Ascending aorta (tissue), 2 donors: ENCODE data around the gene DAAM2. TPM values are rescaled to one million over a fixed set of nuclear protein-coding genes. Genes with fewer than 3 reads are reported as not detected.

Experiments used
- DNase-seq, 2 donors: peaks; one replicate each; pipeline ENCODE4 v3.0.0-alpha.2; 2019; ENCODE audit warnings: low spot score in 2 of 2
- H3K27ac ChIP-seq, 2 donors: fragments of 200-600 bp; sonication (generic); one replicate each; pipeline ENCODE4 v1.5.1; 2016 to 2017; ENCODE audit warnings: mild to moderate bottlenecking in 1 of 2
- H3K27me3 ChIP-seq: fragments of 200-600 bp; sonication (generic); one replicate; pipeline ENCODE4 v1.5.1; 2017
- H3K36me3 ChIP-seq, 2 donors: fragments of 200-600 bp; sonication (generic); one replicate each; pipeline ENCODE4 v1.5.1; 2016
- H3K4me1 ChIP-seq, 2 donors: fragments of 200-600 bp; sonication (generic); one replicate each; pipeline ENCODE4 v1.5.1; 2016 to 2017; ENCODE audit warnings: mild to moderate bottlenecking in 1 of 2
- H3K4me3 ChIP-seq, 2 donors: fragments of 200-600 bp; sonication (generic); one replicate each; pipeline ENCODE4 v1.5.1; 2016 to 2017; ENCODE audit warnings: mild to moderate bottlenecking in 1 of 2
- H3K9me3 ChIP-seq, 2 donors: fragments of 200-600 bp; sonication (generic); one replicate each; pipeline ENCODE4 v1.5.1; 2016
- CTCF ChIP-seq, 3 experiments: fragments of 200-600 bp in 2 of 3; fragments of 450-650 bp in 1 of 3; sonication (generic) in 2 of 3; IDR thresholded peaks; one replicate each; pipeline ENCODE4 v1.5.1; 2016 to 2019; ENCODE audit warnings: antibody characterized with exemption in 3 of 3, mild to moderate bottlenecking in 1 of 3, moderate library complexity in 1 of 3
- intact Hi-C: fragments of 100-400 bp; cut with DNase I; formaldehyde crosslinking; loops from one replicate; pipeline ENCODE4 v1.15.1; 2023
- total RNA-seq: library from RNA; depleted of rRNA; stranded (reverse); fragments of >200 nt; gene quantifications from one replicate; pipeline ENCODE4 v1.1.0, GENCODE V29; 2016

The DAAM2 gene
- total RNA-seq, 1 donor from 2014 or later = 44.0 TPM

GRCh38 chr6:39831701-39832100 is 39.5 kb downstream of the DAAM2 start:
- no peak for DNase-seq
- Histone ChIP-seq H3K27ac (no peak overlapping the region), H3K4me1 (peaks cover 13 to 37% of the 10 kb centered on the region in 2 donors), H3K9me3 (no peaks in the 10 kb centered on the region), H3K27me3 (no peaks in the 10 kb centered on the region), H3K36me3 (no peaks in the 10 kb centered on the region), H3K4me3 (no peak overlapping the region)
- intact Hi-C loops = no loop called here
- no peak for TF ChIP-seq CTCF (IDR thresholded peaks at IDR 0.05)

GRCh38 chr6:39834278-39834677 is 42.1 kb downstream of the DAAM2 start:
- no peaks in the 10 kb centered on the region for H3K9me3 ChIP-seq
- no peaks in the 10 kb centered on the region for H3K27me3 ChIP-seq
- intact Hi-C loops = no loop called here
- no peaks in the 10 kb centered on the region for H3K36me3 ChIP-seq
- no peak for TF ChIP-seq CTCF (IDR thresholded peaks at IDR 0.05)
- H3K4me1 ChIP-seq = peaks cover 13 to 47% of the 10 kb centered on the region in 2 donors
- H3K4me3 ChIP-seq = no peak overlapping the region
- H3K27ac ChIP-seq = peak overlapping the region; percentile 38 to 65
- DNase-seq = no peak

GRCh38 chr6:39834866-39835265 is 42.7 kb downstream of the DAAM2 start:
- intact Hi-C loops = no loop called here
- no peak for DNase-seq
- TF ChIP-seq CTCF (IDR thresholded peaks at IDR 0.05) = no peak
- Histone ChIP-seq H3K36me3 (no peaks in the 10 kb centered on the region), H3K4me1 (peaks cover 13 to 47% of the 10 kb centered on the region in 2 donors), H3K9me3 (no peaks in the 10 kb centered on the region), H3K27ac (peak overlapping the region; percentile 29 to 65), H3K27me3 (no peaks in the 10 kb centered on the region), H3K4me3 (no peak overlapping the region)

GRCh38 chr6:39835821-39836295 is 43.7 kb downstream of the DAAM2 start:
- no peak for DNase-seq
- Histone ChIP-seq H3K4me3 (no peak overlapping the region), H3K27ac (peak overlapping the region; percentile 63 to 65), H3K36me3 (no peaks in the 10 kb centered on the region), H3K4me1 (peaks cover 13 to 47% of the 10 kb centered on the region in 2 donors), H3K9me3 (no peaks in the 10 kb centered on the region), H3K27me3 (no peaks in the 10 kb centered on the region)
- intact Hi-C loops = no loop called here
- no peak for TF ChIP-seq CTCF (IDR thresholded peaks at IDR 0.05)

- H3K27ac ChIP-seq = peak overlapping the region; percentile 63 to 65
- H3K9me3 ChIP-seq = no peaks in the 10 kb centered on the region
- no peaks in the 10 kb centered on the region for H3K36me3 ChIP-seq
- H3K27me3 ChIP-seq = no peaks in the 10 kb centered on the region
- intact Hi-C loops = no loop called here
- no peak overlapping the region for H3K4me3 ChIP-seq
- DNase-seq = no peak
- peaks cover 13 to 47% of the 10 kb centered on the region in 2 donors for H3K4me1 ChIP-seq
- no peak for TF ChIP-seq CTCF (IDR thresholded peaks at IDR 0.05)
Observed at GRCh38 chr6:39836606-39837005, 44.4 kb downstream of the DAAM2 start.

- Histone ChIP-seq H3K36me3 (no peaks in the 10 kb centered on the region), H3K27ac (peak overlapping the region; percentile 35 to 50), H3K9me3 (no peaks in the 10 kb centered on the region), H3K4me3 (no peak overlapping the region), H3K27me3 (no peaks in the 10 kb centered on the region), H3K4me1 (peaks cover 17 to 47% of the 10 kb centered on the region in 2 donors)
- no peak for TF ChIP-seq CTCF (IDR thresholded peaks at IDR 0.05)
- DNase-seq = no peak
- intact Hi-C loops = no loop called here
Observed at GRCh38 chr6:39839445-39839844, 47.3 kb downstream of the DAAM2 start.
